GM18907 (cell line): ENCODE data around the gene CYSLTR1.
"Not testable (repeated sequence)": the region's sequence is repeated elsewhere in the genome, so short reads cannot be mapped to it uniquely, and the experiment has no call there.

ENCODE experiments used
- ATAC-seq: cut with Tn5 transposase; IDR thresholded peaks from one replicate; pipeline ENCODE4 v1.9.1; 2021; ENCODE audit warnings: mild to moderate bottlenecking, moderate library complexity; ENCODE audit not compliant: unreplicated experiment

The CYSLTR1 gene, protein sequence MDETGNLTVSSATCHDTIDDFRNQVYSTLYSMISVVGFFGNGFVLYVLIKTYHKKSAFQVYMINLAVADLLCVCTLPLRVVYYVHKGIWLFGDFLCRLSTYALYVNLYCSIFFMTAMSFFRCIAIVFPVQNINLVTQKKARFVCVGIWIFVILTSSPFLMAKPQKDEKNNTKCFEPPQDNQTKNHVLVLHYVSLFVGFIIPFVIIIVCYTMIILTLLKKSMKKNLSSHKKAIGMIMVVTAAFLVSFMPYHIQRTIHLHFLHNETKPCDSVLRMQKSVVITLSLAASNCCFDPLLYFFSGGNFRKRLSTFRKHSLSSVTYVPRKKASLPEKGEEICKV

DNA sequence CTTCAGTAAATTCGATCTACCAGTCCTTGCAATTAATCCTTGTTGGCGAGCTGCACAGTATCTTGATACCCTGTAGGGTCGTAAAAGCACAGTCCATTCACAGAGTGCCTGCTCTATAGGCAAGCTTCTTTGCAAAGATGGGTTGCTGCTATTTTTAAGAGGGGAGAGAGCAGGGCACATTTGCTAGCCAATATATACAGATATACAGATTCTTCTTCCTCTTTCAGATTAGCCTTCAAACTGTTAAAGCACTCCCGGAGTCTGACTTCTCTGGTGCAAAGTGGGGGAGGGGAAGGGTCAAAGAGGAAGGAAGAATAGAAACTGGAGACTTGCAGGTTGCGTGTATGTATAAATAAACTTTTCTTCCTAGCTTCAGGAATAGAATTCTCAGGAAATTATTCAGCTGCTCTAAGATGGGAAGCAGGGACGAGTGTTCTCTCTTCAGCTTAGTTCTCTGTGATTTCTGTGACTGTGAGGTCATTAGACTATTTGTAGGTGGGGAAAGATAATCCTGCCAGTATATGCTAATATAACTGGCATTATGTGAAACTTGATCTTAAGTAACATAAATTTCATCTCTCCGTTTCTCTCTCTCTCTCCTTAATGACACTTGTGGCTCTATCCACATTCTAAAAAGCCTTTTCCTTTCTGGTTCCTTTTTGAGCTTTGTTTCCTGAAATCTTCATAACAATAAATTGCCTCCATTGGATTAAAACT, at the start of gene CYSLTR1:
TSS of gene CYSLTR1 (minus strand) at position 242 of the 717 bp plus-strand sequence. CDS start 53,865 bp downstream, outside the sequence.
- peak; percentile 55 for ATAC-seq

DNA sequence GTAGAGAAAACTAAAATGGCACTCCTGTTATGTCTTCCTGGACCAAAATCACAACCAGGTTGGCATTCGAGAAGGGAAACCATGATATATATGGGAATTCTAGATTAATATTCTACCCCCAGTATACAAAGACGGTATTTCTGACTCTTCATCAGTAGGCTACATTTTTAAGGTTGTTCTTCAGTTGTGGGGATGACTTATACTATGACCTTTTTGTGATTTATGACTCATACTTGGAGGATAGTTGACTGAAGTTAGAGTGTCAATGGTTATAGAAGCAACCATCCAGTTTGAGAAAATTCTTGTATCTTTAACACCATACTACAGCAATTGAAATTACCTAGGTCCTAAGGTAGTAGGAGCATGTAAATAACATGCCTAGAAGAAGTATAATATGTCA, 49.8 kb upstream of the CYSLTR1 start:
- no peak for ATAC-seq

DNA sequence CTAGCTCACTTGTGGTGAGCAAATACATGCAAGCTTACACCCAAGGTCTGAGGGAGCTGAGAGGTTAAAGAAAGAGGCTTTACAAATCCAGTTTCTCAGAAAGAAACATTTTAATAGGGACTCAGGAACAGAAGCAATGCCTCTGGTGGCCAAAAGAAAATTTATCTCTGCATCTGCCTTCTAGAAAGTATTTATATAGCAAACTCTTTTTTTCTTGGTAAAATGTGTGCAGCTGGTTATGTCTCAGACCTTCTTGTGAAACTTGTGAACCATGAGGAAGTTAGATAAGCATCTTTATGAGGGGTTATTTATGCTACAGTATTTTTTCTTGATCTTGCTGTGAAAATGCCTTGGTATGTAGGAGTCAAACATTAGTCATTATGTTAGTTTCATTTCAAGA, 48.5 kb upstream of the CYSLTR1 start:
- no peak for ATAC-seq

DNA sequence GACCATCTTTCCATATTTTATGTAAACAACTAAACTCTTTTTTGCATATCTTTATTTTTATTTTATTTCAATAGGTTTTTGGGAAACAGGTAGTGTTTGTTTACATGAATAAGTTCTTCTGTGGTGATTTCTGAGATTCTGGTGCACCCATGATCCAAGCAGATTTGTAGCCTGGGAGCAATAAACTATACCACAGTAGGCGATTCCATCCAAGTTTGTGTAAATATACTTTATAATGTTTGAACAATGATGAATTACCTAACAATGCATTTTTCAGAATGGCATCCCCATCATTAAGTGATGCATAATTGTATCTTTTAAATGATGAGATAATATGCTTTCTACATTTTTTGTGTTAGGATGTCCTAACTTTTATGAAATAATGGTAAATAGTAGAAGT, 39.2 kb upstream of the CYSLTR1 start:
- no peak for ATAC-seq

DNA sequence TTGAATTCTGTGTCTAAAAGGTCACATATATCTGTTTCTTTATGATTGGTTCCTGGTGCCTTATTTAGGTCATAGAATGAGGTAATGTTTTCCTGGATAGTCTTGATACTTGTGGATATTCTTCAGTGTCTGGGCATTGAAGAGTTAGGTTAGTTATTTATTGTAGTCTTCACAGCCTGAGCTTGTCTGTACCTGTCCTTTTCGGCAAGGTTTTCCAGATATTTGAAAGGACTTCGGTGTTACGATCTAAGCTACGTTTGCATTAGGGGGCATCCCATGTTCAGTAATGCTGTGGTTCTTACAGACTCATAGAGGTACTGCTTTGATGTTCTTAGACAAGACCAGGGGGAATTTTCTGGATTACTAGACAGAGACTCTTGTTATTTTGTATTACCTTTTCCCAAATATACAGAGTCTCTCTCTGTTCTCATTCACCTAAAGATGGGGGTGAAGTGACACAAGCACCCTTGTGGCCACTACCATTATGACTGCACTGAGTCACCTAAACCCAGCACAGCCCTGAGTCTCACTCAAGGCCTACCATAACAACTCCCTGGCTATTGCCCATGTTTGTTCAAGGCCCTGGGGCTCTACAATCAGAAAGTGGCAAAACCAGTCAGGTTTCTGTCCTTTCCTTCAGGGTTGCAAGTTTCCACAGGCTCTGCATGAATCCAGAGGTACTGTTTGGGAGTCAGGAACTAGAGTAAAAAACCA, 30.1 kb upstream of the CYSLTR1 start:
- ATAC-seq = no peak

DNA sequence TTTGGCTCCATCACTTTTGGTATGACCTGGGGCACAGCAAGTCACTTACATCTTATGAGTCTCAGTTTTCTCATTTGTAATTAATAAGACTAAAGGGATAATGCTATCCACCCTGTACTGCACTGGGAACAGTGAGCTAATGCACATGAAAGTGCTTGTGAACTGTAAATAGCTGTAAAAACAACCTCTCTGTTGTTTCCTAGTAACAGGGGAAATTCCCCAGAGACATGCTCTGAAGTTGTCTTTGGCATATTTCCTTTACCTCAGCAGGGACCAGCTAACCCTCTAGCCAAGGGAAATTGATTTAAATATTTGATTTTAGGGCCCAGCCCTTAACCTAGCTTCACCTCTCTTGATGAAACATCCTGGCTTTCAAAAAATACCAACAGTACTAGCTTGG, 6.1 kb upstream of the CYSLTR1 start:
- peak; percentile 60 for ATAC-seq

DNA sequence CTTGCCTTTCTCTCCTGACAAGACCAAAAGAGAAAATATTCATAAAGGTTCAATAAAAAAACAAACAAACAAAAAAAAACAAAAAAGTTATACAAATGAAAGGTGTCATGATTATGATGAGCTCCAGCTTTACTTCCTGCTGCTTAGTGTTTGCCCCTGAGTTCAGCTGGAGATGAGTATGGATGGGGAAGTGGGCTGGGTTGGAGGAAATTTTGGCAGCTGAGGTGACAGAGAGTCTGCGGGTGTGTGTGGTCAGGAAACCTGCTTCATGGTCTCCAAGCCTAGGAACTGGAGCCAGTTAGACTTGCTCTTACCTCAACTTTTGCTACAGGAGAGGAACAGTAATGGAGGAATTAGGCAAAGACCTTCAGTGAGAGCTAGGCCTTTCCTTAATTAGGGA, 4.3 kb upstream of the CYSLTR1 start:
- no peak for ATAC-seq

DNA sequence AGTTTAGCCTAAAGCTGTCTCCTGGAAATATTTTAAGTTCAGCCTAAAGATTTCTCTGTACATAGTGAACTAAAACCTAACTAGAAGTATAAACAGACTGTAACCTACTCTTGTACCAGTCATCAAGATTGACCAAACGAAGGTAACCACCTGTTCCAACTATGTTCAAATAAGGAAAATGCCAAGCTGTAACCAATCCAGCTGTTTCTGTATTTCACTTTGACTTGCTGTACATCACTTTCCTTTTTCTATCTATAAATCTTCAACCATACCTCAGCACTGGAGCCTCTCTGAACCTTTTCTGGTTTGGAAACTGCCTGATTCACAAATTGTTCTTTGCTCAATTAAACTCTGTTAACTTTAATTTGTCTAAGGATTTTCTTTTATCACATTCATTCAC, 3.1 kb upstream of the CYSLTR1 start:
- peak; percentile 34 for ATAC-seq

DNA sequence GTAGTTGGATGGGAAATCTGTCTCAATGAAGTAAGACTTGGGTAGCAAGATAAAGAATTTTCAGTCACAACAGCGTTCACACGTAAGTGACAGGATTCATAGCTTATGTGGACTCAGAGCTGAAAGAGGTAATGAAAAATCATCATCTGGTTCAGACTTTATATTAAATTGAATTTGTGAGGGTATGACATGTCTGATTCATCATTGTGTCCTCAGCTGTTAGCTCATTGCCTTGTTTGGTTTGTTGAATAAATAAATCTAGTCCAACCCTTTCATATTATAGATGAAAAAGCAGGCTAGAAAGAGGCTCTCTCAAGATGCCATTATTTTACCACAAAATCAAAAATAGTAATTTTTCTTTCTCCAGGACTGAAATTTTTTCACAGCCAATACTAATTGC, 2.7 kb upstream of the CYSLTR1 start:
- no peak for ATAC-seq

DNA sequence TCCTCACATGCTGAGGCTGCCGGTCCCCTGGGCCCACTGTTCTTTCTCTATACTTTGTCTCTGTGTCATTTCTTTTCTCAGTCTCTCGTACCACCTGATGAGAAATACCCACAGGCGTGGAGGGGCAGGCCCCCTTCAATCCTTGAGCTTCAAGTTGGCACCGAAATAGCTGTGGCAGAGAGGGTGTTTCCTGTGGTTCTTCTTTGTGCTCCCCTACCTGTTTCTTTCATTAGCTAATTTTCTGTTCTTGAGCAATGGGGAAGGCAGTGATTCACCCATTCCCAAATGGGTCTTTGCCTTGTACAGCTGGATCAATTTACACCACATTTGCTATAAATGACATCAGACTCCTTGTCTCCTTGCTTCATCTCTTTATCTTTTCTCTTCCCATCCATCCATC, 2.1 kb upstream of the CYSLTR1 start:
- peak; percentile 50 for ATAC-seq

DNA sequence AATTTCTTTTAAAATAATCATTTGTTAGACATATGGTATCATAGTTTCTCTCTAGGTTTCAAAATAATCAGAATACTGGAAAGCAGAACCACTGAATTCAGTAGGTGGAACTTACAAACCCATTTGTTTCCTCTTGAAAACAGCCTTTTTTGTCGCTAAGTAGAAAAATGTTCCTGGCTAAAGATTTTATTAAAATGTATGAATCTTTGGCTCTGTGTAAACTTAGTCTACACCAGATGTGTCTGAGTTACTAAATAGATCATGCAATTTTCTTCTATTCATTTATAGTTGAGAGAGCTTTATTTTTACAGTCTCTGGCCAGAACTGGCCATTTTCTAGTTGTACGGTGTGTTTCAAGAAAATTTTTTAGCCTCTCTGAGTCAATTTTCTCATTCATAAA, 1.0 kb downstream of the CYSLTR1 start:
- no peak for ATAC-seq

DNA sequence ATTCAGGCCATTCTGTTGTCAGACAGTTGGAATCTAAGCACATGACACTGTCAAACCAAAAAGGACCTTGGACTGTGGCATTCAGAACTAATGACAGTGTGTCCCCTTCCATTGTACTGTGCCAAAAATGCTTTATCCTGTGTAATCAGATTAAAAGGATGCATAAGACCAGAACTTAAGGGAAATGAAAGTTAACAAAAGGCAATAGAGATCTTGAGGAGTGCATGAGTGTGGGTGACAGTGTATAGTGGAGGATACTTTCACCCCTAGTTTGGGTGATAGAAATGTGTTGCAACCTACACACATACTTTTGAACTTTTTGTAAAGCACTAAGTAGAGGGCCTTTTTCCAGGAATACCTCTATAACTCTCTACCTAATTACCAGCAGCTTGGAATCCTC, 4.5 kb downstream of the CYSLTR1 start:
- ATAC-seq = no peak

DNA sequence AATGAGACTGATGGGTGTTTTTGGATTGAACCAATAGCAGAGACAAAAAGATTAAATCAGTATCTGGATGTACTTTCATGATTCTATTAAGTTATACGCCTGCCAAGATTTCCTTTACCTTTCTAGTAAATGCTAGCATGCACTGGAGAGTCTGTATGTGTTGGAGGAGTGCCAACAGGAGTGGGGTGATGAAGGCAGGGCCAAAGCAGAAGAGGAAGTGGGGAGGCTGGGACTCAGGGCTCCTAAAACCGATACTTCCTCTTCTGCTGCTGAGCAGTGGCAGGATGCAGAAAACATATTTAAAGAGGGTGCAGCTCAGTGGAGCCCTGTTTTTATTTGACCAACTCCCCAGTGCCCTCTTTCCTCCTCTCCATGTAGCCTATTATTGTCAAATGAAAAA, 5.6 kb downstream of the CYSLTR1 start:
- peak; percentile 99 for ATAC-seq

DNA sequence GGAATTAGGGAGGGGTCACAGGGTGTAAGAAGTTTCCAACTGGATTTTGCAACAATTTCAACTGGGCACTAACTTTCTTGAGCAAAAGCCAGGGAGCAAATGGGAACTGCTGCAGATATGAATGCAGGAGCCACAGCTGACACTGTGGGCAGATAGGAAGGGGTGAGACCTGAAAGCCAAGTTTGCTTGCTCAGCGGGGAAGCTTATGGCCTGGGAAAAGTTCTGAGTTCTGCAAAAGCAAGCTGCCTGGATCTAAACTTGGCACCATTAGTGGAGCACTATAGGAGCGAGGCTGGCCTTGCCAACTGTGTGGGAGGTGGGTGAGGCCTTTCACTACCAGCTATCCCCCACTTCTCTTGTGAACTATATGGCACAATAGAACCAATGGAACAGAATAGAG, 11.1 kb downstream of the CYSLTR1 start:
- no peak for ATAC-seq

DNA sequence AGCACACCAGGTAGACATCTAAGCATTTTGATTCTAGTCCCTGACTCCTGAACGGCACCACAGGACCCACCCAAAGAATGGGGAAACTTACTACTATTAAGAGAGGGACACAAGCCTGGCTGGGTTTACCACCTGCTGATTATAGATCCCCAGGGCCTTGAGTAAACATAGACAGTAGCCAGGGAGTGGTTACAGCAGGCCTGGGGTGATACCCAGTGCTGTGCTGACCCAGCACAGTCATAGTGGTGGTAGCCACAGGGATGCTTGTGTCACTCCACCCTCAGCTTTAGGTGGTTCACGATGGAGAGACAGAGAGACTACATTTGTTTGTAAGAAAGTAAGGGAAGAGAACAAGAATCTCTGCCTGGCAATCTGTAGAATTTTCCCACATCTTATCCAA, 11.7 kb downstream of the CYSLTR1 start:
- no peak for ATAC-seq

DNA sequence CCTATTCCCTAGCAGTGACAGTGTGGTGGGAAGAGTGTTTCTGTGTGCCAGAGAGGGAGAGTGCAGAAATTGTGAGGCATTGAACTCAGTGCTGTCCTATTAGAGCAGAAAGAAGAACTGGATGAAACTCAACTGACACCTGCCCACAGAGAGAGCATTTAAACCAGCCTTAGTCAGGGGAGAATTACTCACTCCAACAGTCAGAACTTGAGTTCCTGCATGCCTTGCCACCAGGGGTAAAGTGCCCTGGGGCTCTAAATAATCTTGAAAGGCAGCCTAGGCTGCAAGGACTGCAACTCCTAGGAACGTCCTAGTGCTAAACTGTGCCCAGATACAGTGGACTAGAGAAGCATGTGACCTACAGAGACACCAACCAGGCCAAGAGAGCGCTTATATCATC, 12.8 kb downstream of the CYSLTR1 start:
- ATAC-seq = peak; percentile 72

DNA sequence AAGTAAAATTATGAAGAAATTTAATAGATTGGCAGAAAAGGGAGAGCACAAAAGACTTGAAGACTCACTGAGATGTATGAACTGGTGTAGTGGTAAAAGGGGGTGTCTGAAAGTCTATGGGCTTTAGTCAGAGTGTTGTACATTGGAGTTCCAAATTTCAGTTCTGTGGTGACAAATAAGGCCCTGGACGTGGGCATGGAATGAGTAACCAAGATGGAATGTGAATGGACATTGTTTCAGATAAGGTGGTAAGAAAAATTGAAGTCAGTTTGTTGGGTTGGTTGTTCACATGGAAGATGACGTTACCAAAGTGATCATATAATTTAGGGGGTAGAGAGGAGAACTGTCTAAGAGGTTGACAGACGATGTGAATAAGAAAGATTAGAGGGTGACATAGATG, 13.9 kb downstream of the CYSLTR1 start:
- ATAC-seq = no peak

DNA sequence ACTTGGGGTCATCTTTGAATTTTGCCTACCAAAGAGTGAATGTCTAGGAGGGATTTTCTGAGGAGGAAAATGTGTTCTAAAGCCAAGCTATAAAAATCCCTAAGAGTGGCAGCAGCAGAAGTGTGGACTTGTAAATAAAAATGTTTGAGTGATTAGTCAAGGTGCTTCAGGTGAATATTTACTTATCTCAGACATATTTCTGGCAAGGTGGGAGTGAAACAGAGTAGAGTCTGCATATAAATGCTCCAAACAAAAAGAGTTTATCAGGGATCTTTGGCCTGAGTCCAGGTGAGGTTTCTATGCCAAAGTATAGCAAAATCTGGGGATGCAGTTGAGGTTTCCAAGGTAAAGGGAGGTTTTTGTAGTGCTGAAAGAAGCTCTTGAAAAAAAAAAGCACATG, 19.7 kb downstream of the CYSLTR1 start:
- ATAC-seq = no peak

DNA sequence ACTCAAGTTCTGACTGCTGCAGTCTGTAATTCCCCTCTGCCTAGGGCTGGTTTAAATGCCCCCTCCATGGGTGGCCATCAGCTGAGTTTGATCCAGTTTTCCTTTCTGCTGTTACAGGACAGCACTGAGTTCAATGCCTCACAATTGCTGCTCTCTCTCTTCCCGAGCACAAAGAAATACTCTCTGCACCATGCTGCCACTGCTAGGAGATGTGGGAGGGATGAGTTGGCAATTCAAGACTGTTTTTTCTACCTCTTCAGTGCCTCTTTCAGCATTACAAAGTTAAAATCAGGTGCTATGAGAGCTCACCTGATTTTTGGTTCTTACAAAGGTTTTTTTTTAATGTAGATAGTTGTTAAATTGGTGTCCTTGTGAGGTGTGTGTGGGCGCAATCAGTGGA, 24.3 kb downstream of the CYSLTR1 start:
- no peak for ATAC-seq

DNA sequence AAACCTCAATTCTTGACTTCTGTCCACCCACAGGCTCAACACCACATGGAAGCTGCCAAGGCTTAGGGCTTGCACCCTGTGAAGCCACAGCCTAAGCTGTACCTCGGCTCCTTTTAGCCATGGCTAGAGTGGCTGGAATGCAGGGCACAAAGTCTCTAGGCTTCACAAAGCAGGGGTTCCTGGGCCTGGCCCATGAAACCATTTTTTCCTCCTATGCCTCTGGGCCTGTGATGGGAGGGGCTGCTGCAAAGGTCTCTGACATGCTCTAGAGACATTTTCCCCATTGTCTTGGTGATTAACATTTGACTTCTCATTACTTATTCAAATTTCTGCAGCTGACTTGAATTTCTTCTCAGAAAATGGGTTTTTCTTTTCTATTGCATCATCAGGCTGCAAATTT, 26.5 kb downstream of the CYSLTR1 start:
- not testable (repeated sequence) for ATAC-seq

DNA sequence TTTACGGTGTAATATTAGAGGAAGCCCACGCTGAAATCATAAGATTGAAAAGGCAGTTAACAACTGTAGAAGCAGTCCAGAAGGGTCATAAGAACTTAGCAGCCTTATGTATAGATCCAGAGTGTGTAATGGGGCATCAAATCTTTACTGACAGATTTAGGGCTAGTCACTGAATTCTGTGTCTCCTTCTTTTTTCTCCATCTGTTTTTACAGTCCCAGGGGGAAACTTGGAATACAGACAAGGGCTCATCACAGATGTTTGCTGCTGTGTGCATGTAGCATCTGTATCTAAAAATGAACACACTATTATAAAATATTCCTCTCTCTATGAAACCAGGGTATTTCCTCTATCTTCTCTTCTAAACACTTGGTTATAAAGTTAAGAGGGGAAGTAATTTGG, 43.9 kb downstream of the CYSLTR1 start:
- ATAC-seq = no peak

DNA sequence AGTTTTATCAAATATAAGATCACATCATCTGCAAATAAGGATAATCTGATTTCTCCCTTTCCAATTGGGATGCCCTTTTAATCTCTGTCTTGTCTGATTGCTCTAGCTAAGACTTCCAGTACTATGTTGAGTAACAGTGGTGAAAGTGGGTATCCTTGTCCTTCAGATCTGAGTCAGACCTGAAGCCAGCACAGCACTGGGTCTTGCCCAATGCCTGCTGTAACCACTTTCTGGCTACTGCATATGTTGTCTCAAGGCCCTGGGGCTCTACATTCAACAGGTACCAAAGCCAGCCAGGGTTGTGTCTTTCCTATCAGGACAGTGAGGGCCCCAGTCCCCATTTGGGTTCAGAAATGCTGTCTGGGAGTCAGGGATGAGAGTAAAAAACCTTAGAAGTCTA, 90.3 kb downstream of the CYSLTR1 start:
- no peak for ATAC-seq
